GM23338 (cell line): ENCODE data around the gene PLXNA2. TPM values are rescaled to one million over a fixed set of nuclear protein-coding genes. Genes with fewer than 3 reads are reported as not detected.

Source experiments
- ATAC-seq: fragments of 200-7000 bp; cut with Tn5 transposase; 3 replicates; pipeline ENCODE4 v1.9.1; 2020
- DNase-seq: peaks from one replicate; pipeline ENCODE4 v3.0.0-alpha.2; 2015; ENCODE audit warnings: low spot score
- H2AFZ ChIP-seq: fragments of 200-600 bp; sonication (generic); 2 replicates; pipeline ENCODE4 v1.8.0; 2016; ENCODE audit warnings: antibody characterized with exemption, mild to moderate bottlenecking, moderate library complexity
- H3F3A ChIP-seq: fragments of 200-600 bp; sonication (generic); replicated peaks from 2 replicates; pipeline ENCODE4 v1.8.0; 2017; ENCODE audit warnings: antibody characterized with exemption, mixed run types, low read depth
- H3K27ac ChIP-seq: fragments of 200-600 bp; sonication (generic); 2 replicates; pipeline ENCODE4 v1.6.1; 2016; ENCODE audit warnings: low read depth
- H3K27me3 ChIP-seq: fragments of 200-600 bp; sonication (generic); 2 replicates; pipeline ENCODE4 v1.8.0; 2016; ENCODE audit warnings: mild to moderate bottlenecking, mixed run types, moderate library complexity; ENCODE audit not compliant: insufficient read depth
- H3K36me3 ChIP-seq: fragments of 200-600 bp; sonication (generic); 2 replicates; pipeline ENCODE4 v1.8.0; 2016; ENCODE audit warnings: mild to moderate bottlenecking; ENCODE audit not compliant: insufficient read depth
- H3K4me1 ChIP-seq: fragments of 200-600 bp; sonication (generic); 2 replicates; pipeline ENCODE4 v1.8.0; 2016; ENCODE audit warnings: mild to moderate bottlenecking, moderate library complexity; ENCODE audit not compliant: insufficient read depth
- H3K4me2 ChIP-seq: fragments of 200-600 bp; sonication (generic); 2 replicates; pipeline ENCODE4 v1.7.1; 2017; ENCODE audit warnings: mixed run types
- H3K4me3 ChIP-seq: fragments of 200-600 bp; sonication (generic); 2 replicates; pipeline ENCODE4 v1.6.1; 2016; ENCODE audit warnings: mixed run types
- H3K79me2 ChIP-seq: fragments of 200-600 bp; sonication (generic); replicated peaks from 2 replicates; pipeline ENCODE4 v1.8.0; 2017; ENCODE audit warnings: mild to moderate bottlenecking; ENCODE audit not compliant: insufficient read depth
- H3K9me2 ChIP-seq: fragments of 200-600 bp; sonication (generic); 2 replicates; pipeline ENCODE4 v1.8.0; 2017; ENCODE audit not compliant: insufficient read depth
- H4K20me1 ChIP-seq: fragments of 200-600 bp; sonication (generic); replicated peaks from 2 replicates; pipeline ENCODE4 v1.8.0; 2017; ENCODE audit warnings: mild to moderate bottlenecking; ENCODE audit not compliant: insufficient read depth
- H3K27ac Mint-ChIP-seq: 2 replicates; pipeline ENCODE4 v1.8.0; 2020; ENCODE audit warnings: inconsistent platforms, mild to moderate bottlenecking, moderate library complexity, mixed read lengths
- H3K27me3 Mint-ChIP-seq: 3 replicates; pipeline ENCODE4 v1.8.0; 2022; ENCODE audit warnings: low read depth, mild to moderate bottlenecking, moderate library complexity, mixed read lengths, inconsistent platforms; ENCODE audit not compliant: insufficient read depth, poor library complexity
- H3K36me3 Mint-ChIP-seq: 3 replicates; pipeline ENCODE4 v1.8.0; 2021; ENCODE audit warnings: low read depth, mild to moderate bottlenecking, inconsistent platforms, moderate library complexity, mixed read lengths
- H3K4me1 Mint-ChIP-seq: 3 replicates; pipeline ENCODE4 v1.8.0; 2020; ENCODE audit warnings: mild to moderate bottlenecking, inconsistent platforms, mixed read lengths
- H3K4me3 Mint-ChIP-seq: 3 replicates; pipeline ENCODE4 v1.8.0; 2021; ENCODE audit warnings: moderate library complexity, mild to moderate bottlenecking, inconsistent platforms, mixed read lengths
- H3K9me3 Mint-ChIP-seq: 3 replicates; pipeline ENCODE4 v1.8.0; 2020; ENCODE audit warnings: moderate library complexity, mild to moderate bottlenecking, inconsistent platforms, mixed read lengths
- EZH2 ChIP-seq: fragments of 200-600 bp; sonication (generic); IDR thresholded peaks from one replicate; pipeline ENCODE4 v1.8.0; 2017; ENCODE audit warnings: antibody characterized with exemption, mild to moderate bottlenecking, low read depth; ENCODE audit not compliant: unreplicated experiment
- EZH2phosphoT487 ChIP-seq: fragments of 200-600 bp; sonication (generic); IDR thresholded peaks from one replicate; pipeline ENCODE4 v1.8.1; 2018; ENCODE audit warnings: antibody characterized with exemption; ENCODE audit not compliant: unreplicated experiment
- STAT1 ChIP-seq: IDR thresholded peaks from one replicate; pipeline ENCODE4 v1.6.1; 2016; ENCODE audit warnings: antibody characterized with exemption; ENCODE audit not compliant: unreplicated experiment
- ZNF114 ChIP-seq: fragments of 250-450 bp; sonication (Bioruptor Pico); IDR thresholded peaks from 2 replicates; pipeline ENCODE4 v1.5.0; 2020; ENCODE audit warnings: mild to moderate bottlenecking, moderate library complexity
- polyA plus RNA-seq: library from polyadenylated mRNA; unstranded; fragments of >200 nt; fragmentation: Nextera tagmentation; extraction: Ambion mirVana; gene quantifications from 2 replicates; pipeline ENCODE4 v1.2.1, GENCODE V29; 2016
- total RNA-seq: library from RNA; depleted of rRNA; stranded (reverse); fragments of >200 nt; shearing (Covaris generic); gene quantifications from 2 replicates; pipeline ENCODE4 v1.2.3, GENCODE V29; 2014
- TF ChIP-seq, protein P1 (sequence below): IDR thresholded peaks from one replicate; pipeline ENCODE4 v1.6.1; 2018; ENCODE audit warnings: antibody characterized with exemption; ENCODE audit not compliant: unreplicated experiment
- TF ChIP-seq, protein P2 (sequence below), 2 experiments: fragments of 200-600 bp in 1 of 2; sonication (generic) in 1 of 2; conservative IDR thresholded peaks; 2 replicates each; pipeline versions ENCODE4 v1.5.1 to v1.6.1; 2016 to 2017; ENCODE audit warnings: antibody characterized with exemption in 2 of 2, low read depth in 2 of 2, mild to moderate bottlenecking in 2 of 2, moderate library complexity in 1 of 2
- TF ChIP-seq, protein P3 (sequence below): fragments of 250-450 bp; sonication (Bioruptor Pico); IDR thresholded peaks from 2 replicates; pipeline ENCODE4 v1.5.0; 2020; ENCODE audit warnings: mild to moderate bottlenecking, moderate library complexity

PLXNA2 gene
- total and polyA plus RNA-seq, 2 experiments from 2014 or later: 0.40 to 1.8 TPM

DNA sequence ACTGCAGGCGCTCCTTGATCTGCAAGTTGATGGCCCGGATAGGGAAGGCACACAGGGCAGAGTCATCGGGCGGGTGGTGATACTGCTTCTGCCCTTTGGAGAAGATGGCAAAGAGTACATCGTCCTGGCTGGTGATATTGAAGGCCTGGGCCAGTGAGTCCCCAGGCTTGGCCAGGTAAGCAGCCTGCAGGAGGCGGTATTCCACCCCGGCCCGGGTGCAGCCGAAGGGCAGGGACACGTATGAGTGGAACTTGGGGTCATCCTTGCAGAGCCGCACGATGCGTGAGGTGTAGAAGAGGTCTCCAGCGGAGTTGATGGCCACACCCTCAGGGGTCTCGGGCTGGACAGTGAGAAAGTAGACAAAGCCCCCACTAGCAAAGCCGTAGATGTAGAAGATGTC is 27.4 kb downstream of the PLXNA2 start:
- TF ChIP-seq EZH2 (no peak), STAT1 (no peak), ZNF114 (CRISPR knock-in tag) (no peak), EZH2phosphoT487 (no peak)
- TF ChIP-seq, protein P1, sequence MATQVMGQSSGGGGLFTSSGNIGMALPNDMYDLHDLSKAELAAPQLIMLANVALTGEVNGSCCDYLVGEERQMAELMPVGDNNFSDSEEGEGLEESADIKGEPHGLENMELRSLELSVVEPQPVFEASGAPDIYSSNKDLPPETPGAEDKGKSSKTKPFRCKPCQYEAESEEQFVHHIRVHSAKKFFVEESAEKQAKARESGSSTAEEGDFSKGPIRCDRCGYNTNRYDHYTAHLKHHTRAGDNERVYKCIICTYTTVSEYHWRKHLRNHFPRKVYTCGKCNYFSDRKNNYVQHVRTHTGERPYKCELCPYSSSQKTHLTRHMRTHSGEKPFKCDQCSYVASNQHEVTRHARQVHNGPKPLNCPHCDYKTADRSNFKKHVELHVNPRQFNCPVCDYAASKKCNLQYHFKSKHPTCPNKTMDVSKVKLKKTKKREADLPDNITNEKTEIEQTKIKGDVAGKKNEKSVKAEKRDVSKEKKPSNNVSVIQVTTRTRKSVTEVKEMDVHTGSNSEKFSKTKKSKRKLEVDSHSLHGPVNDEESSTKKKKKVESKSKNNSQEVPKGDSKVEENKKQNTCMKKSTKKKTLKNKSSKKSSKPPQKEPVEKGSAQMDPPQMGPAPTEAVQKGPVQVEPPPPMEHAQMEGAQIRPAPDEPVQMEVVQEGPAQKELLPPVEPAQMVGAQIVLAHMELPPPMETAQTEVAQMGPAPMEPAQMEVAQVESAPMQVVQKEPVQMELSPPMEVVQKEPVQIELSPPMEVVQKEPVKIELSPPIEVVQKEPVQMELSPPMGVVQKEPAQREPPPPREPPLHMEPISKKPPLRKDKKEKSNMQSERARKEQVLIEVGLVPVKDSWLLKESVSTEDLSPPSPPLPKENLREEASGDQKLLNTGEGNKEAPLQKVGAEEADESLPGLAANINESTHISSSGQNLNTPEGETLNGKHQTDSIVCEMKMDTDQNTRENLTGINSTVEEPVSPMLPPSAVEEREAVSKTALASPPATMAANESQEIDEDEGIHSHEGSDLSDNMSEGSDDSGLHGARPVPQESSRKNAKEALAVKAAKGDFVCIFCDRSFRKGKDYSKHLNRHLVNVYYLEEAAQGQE: no peak
- TF ChIP-seq, protein P2, sequence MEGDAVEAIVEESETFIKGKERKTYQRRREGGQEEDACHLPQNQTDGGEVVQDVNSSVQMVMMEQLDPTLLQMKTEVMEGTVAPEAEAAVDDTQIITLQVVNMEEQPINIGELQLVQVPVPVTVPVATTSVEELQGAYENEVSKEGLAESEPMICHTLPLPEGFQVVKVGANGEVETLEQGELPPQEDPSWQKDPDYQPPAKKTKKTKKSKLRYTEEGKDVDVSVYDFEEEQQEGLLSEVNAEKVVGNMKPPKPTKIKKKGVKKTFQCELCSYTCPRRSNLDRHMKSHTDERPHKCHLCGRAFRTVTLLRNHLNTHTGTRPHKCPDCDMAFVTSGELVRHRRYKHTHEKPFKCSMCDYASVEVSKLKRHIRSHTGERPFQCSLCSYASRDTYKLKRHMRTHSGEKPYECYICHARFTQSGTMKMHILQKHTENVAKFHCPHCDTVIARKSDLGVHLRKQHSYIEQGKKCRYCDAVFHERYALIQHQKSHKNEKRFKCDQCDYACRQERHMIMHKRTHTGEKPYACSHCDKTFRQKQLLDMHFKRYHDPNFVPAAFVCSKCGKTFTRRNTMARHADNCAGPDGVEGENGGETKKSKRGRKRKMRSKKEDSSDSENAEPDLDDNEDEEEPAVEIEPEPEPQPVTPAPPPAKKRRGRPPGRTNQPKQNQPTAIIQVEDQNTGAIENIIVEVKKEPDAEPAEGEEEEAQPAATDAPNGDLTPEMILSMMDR (conservative IDR thresholded peaks at IDR 0.05; ENCODE audit: low read depth in 2 of 2): peak in 1 of 2 experiments; percentile 33; a peak in 1 of 4 replicates
- TF ChIP-seq, protein P3, sequence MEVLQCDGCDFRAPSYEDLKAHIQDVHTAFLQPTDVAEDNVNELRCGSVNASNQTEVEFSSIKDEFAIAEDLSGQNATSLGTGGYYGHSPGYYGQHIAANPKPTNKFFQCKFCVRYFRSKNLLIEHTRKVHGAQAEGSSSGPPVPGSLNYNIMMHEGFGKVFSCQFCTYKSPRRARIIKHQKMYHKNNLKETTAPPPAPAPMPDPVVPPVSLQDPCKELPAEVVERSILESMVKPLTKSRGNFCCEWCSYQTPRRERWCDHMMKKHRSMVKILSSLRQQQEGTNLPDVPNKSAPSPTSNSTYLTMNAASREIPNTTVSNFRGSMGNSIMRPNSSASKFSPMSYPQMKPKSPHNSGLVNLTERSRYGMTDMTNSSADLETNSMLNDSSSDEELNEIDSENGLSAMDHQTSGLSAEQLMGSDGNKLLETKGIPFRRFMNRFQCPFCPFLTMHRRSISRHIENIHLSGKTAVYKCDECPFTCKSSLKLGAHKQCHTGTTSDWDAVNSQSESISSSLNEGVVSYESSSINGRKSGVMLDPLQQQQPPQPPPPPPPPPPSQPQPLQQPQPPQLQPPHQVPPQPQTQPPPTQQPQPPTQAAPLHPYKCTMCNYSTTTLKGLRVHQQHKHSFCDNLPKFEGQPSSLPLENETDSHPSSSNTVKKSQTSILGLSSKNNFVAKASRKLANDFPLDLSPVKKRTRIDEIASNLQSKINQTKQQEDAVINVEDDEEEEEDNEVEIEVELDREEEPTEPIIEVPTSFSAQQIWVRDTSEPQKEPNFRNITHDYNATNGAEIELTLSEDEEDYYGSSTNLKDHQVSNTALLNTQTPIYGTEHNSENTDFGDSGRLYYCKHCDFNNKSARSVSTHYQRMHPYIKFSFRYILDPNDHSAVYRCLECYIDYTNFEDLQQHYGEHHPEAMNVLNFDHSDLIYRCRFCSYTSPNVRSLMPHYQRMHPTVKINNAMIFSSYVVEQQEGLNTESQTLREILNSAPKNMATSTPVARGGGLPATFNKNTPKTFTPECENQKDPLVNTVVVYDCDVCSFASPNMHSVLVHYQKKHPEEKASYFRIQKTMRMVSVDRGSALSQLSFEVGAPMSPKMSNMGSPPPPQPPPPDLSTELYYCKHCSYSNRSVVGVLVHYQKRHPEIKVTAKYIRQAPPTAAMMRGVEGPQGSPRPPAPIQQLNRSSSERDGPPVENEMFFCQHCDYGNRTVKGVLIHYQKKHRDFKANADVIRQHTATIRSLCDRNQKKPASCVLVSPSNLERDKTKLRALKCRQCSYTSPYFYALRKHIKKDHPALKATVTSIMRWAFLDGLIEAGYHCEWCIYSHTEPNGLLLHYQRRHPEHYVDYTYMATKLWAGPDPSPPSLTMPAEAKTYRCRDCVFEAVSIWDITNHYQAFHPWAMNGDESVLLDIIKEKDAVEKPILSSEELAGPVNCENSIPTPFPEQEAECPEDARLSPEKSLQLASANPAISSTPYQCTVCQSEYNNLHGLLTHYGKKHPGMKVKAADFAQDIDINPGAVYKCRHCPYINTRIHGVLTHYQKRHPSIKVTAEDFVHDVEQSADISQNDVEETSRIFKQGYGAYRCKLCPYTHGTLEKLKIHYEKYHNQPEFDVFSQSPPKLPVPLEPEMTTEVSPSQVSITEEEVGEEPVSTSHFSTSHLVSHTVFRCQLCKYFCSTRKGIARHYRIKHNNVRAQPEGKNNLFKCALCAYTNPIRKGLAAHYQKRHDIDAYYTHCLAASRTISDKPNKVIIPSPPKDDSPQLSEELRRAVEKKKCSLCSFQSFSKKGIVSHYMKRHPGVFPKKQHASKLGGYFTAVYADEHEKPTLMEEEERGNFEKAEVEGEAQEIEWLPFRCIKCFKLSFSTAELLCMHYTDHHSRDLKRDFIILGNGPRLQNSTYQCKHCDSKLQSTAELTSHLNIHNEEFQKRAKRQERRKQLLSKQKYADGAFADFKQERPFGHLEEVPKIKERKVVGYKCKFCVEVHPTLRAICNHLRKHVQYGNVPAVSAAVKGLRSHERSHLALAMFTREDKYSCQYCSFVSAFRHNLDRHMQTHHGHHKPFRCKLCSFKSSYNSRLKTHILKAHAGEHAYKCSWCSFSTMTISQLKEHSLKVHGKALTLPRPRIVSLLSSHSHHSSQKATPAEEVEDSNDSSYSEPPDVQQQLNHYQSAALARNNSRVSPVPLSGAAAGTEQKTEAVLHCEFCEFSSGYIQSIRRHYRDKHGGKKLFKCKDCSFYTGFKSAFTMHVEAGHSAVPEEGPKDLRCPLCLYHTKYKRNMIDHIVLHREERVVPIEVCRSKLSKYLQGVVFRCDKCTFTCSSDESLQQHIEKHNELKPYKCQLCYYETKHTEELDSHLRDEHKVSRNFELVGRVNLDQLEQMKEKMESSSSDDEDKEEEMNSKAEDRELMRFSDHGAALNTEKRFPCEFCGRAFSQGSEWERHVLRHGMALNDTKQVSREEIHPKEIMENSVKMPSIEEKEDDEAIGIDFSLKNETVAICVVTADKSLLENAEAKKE (CRISPR knock-in tag): no peak
- no peak overlapping the region for H3K27ac Mint-ChIP-seq
- H3K9me2 ChIP-seq: no peaks in the 10 kb centered on the region; the same call in 1 of the 2 replicates
- H3K36me3 Mint-ChIP-seq: no peaks in the 10 kb centered on the region
- DNase-seq (no peak), ATAC-seq (no peak)
- no peaks in the 10 kb centered on the region; the same call in 2 of the 3 replicates for H3K9me3 Mint-ChIP-seq
- no peak overlapping the region for H3K27ac ChIP-seq
- H3K4me3 ChIP-seq: no peak overlapping the region
- H3K4me3 Mint-ChIP-seq: no peak overlapping the region
- H3K36me3 ChIP-seq: no peaks in the 10 kb centered on the region
- no peaks in the 10 kb centered on the region for H4K20me1 ChIP-seq
- H3K27me3 ChIP-seq: no peaks in the 10 kb centered on the region
- no peak overlapping the region for H2AFZ ChIP-seq
- peaks cover 9% of the 10 kb centered on the region; the same call in 2 of the 3 replicates for H3K4me1 Mint-ChIP-seq
- H3K79me2 ChIP-seq: no peaks in the 10 kb centered on the region
- H3K4me2 ChIP-seq: no peak overlapping the region
- no peaks in the 10 kb centered on the region for H3F3A ChIP-seq
- H3K27me3 Mint-ChIP-seq: peaks cover 9% of the 10 kb centered on the region
- H3K4me1 ChIP-seq: no peaks in the 10 kb centered on the region
